NCI-H748 (cell line): ENCODE measurements around the gene CGB2.
"Not testable (repeated sequence)": the region's sequence is repeated elsewhere in the genome, so short reads cannot be mapped to it uniquely, and the experiment has no call there.

Experiments
- DNase-seq: peaks from one replicate; lab custom pipeline; 2025; ENCODE audit not compliant: unreplicated experiment; lab: John Stamatoyannopoulos, UW

Gene CGB2

GRCh38 chr19:49009828-49010227 is 21.9 kb upstream of the CGB2 start:
- DNase-seq, result no peak

DNA sequence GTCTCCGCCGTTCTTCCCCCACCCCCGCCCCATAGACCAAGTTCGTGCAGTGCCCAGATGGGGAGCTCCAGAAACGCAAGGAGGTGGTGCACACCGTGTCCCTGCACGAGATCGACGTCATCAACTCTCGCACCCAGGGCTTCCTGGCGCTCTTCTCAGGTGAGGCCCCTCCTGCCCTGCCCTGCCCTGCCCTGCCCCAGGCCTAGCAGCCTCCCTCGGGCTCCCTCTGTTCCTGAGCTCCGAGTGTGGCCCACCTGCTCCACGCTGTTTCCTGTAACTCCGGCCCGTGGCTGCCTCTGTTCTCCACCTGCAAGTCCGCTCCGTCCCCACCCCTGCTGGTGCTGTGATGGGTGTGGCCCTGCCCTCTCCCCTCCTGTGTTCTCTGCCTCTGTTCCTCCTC is 21.2 kb upstream of the CGB2 start:
- DNase-seq, result no peak

DNA sequence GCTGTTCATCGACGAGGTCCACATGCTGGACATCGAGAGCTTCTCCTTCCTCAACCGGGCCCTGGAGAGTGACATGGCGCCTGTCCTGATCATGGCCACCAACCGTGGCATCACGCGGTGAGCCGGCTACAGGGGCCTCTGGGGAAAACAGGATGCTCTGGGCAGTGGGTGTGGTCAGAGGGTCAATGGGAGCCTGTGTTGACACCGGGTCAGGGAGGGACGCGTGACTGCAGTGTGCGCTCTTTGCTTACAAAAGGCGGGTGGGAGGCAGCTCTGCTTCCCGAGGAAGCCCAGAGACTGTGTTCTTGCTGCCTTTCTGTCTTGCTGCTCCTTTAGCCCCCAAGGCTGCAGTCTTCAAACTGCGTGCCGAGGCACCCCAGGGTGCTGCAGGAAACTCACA is 20.5 kb upstream of the CGB2 start:
- DNase-seq, result no peak

DNA sequence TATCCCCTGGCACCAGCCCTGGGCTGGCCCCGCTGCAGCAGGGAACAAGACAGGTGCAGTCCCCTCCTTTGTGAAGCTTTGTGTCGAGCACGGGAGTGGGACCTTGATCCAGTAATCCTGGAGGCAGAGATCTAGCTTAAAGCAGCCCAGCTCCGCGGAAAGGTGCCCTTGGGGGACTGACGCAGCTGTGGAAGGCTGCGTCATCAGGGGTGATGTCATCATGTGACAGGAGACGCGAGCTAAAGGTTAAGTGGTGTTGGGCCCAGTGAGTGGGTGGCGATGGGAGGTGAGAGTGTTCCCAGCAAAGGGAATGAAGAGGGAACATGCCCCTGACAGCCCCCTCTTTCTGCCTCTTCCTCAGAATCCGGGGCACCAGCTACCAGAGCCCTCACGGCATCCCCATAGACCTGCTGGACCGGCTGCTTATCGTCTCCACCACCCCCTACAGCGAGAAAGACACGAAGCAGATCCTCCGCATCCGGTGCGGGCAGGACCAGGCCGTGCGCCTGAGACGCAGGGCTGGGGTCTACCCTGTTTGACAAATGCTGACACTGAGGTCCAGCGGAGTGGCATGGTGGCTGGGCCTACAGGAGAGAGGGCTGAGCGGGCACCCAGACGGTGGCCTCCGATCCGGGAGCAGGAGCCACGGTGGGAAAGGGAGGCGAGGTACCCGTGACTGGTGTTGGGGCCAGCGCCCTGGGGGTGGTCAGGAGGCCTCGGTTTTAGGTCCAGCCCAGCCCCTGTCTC is 17.4 kb upstream of the CGB2 start:
- no peak for DNase-seq

GRCh38 chr19:49014870-49015255 is 16.8 kb upstream of the CGB2 start:
- no peak for DNase-seq

GRCh38 chr19:49016067-49016839 is 15.4 kb upstream of the CGB2 start:
- no peak for DNase-seq

DNA sequence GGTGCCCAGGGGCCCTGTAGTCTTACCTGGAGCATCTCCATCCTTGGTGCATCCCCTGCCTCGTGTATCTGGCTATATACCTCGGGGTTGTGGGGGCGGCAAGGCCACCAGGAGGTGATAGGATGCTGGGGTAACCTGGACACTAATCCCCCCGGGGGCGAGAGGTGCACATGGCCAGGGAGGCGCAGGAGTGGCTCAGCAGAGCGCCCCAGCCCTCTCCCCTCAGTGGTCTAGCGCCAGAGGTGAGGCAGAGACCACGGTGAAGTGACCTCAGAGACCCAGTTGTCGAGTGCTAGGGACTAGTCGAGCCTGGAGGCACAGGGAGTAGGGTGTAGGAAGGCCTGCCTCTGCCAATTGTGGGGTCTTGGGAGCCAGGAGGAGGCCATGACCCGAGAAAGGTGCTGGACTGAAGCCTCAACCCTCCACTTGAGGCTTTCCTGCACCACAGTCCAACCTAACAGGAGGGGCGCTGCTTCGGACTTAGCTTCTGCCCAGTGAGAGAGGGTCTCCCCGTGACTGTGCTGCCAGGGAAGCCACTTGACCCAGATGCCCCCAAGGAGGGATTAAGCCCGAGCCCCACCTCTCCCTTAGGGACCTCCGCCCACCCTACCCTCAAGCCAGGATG is 14.5 kb upstream of the CGB2 start, which contains the start of gene LHB:
Gene LHB, minus strand, starts transcription at position 51 of the 625 bp plus-strand sequence. Its CDS starts 10 bp downstream, at position 41.
- no peak for DNase-seq

- DNase-seq, result peak; percentile 75
Measured at GRCh38 chr19:49017666-49018351, 13.9 kb upstream of the CGB2 start.

DNA sequence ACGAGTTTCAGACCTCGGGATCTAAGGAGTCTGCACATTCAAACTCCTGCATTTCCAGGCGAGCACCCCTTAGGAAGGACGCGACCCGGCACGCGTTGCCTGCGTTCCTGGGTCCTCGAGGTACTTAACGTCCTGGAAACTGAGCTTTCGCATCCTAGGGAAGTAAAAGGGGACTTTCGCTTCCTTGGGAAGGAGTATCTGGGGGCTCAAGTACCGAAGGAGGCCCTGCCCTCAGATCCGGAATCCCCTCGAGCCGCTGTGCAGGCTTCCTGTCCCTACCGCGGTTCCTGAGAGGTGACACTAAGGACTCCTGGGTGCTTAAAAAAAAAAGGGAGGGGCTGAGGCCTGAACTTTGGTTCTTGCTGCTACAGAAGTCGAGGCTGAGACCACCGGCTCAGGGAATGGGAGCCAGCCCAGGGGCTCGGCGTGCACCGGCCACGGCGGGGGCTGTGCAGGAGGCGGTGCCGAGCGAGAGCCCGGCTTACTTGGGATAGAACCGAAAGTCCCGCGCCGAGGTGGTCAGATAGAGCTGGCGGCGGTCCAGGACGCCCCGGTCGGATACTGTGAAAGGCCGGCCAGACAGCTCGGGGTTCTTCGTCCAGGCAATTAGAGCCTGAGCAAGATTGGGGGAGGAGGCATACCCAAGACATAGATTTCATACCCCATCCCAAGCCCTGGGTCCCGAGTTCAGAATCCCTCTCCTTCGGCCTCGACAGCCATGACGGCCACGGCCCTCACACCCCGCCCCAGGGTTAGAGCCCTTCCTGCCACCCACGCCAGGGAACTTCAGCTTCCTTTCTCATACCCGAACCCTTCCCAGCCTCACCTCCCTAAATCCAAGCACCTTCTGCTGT is 13.1 kb upstream of the CGB2 start:
- DNase-seq, result peak; percentile 31

- DNase-seq, result peak; percentile 85
Measured at GRCh38 chr19:49019242-49019932, 12.3 kb upstream of the CGB2 start.

- DNase-seq, result peak; percentile 39
Measured at GRCh38 chr19:49020342-49020741, 11.3 kb upstream of the CGB2 start.

GRCh38 chr19:49020931-49021895 is 10.5 kb upstream of the CGB2 start:
- no peak for DNase-seq

DNA sequence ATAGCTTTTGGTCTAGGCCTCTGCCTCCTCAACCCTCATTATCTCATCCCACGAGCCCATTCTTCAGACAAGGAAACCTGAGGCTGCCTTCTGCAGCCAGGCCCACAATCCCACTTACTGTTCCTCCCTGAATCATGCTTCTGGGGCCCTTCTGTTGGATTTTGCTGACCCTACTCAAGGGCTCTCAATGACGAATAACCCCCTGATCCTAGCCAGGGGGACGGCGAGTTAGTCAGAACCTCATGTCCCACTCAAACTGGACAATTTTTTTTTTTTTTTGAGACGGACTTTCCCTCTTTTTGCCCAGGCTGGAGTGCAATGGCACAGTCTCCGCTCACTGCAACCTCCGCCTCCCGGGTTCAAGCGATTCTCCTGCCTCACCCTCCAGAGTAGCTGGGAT is 9.6 kb upstream of the CGB2 start:
- DNase-seq, result no peak

DNA sequence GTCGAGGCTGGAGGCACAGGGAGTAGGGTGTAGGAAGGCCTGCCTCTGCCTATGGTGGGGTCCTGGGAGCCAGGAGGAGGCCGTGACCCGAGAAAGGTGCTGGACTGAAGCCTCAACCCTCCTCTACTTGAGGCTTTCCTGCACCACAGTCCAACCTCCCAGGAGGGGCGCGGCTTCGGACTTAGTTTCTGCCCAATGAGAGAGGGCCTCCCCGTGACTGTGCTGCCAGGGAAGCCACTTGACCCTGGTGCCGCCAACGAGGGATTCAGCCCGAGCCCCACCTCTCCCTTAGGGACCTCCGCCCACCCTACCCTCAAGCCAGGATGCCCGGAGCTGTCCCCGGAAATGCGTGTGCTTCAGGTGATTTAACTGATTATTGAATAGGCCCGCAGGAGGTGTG is 7.5 kb upstream of the CGB2 start, which contains the start of gene CGB3:
Gene CGB3, minus strand, starts transcription at position 101 of the 400 bp plus-strand sequence. CDS start 362 bp downstream, outside the sequence.
- not testable (repeated sequence) for DNase-seq

DNA sequence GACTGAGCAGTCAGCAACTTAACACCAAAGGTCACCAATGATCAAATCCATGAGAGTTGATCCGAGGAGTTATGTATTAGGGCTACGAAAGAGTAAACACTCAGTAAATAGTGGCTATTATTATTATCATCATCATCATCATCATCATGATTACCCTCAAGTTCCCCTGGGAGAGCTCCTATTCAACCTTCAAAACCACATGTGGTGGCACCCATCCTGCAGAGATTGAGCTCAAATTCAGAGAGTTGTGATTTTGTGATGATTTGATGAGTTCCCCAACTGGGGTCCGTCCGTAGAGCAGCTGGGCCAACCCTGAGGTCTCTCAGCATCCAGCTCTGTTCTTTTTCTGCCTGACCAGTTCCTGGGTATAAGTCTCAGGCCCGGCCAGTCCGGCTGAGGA is 6.6 kb upstream of the CGB2 start:
- DNase-seq, result not testable (repeated sequence)

DNA sequence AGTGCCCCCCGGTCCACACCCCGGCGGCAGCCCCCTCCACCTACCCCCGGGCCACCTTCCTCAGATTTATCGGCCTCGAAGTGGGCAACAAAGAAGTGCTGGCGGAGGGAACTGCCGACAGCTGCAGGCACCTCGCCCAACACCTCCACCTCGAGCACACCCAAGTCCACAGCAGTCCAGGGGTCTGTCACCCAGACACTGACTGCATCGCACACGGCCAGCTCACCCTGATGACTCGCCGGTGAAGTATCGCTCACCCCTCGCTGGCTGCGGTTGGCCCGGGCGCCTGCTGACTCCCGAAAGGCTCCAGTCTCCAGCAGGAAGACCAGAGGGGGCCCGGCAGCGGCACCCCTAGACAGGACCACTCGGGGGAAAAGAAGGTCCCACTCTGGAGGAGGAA is 6.1 kb upstream of the CGB2 start:
- not testable (repeated sequence) for DNase-seq

DNA sequence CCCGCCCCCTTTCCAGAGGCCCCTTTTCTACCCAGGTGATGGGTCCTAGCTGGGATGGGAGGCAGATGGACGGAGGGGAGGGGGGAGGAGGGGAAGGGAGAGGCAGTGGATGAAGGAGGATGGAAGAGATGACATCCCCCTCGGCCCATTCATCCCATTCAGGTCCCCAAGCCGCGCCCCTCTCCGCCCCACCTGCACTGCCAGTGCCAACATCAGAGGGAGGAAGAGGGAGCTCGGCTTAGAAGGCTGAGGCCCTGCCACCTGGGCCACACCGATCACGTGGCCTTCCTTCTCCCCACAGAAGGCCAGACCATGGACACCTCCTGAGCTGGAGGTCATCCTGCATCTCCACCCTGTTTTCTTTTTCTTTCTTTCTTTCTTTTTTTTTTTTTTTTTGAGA is 3.0 kb upstream of the CGB2 start:
- DNase-seq, result not testable (repeated sequence)

GRCh38 chr19:49029749-49030148 is 1.9 kb upstream of the CGB2 start:
- not testable (repeated sequence) for DNase-seq
